ENCODE measurements around the gene SETX. TPM values are rescaled to one million over a fixed set of nuclear protein-coding genes. Genes with fewer than 3 reads are reported as not detected.

SETX gene
- total and polyA plus RNA-seq, 10 of the 15 experiments (the other 5 are each of a cell fraction or from before 2014, with no cell fraction given): 15.8 to 75.7 (median 37.0) TPM

GRCh38 chr9:132268725-132269352 is 85.9 kb downstream of the SETX start:
- Histone ChIP-seq H3K9me3 (replicated peaks; ENCODE audit: control insufficient read depth, insufficient read depth, low read length) (peaks cover 4% of the 10 kb centered on the region), H3K79me2 (ENCODE audit: control insufficient read depth, insufficient read depth, low read length) (no peaks in the 10 kb centered on the region), H4K20me1 (ENCODE audit: control insufficient read depth, insufficient read depth) (no peaks in the 10 kb centered on the region), H3K27me3 (replicated peaks in 1 of 2; ENCODE audit: control insufficient read depth in 2 of 2, insufficient read depth in 2 of 2, low read length in 1 of 2) (no peaks in the 10 kb centered on the region), H3K27ac (ENCODE audit: control insufficient read depth, insufficient read depth) (no peak overlapping the region), H2AFZ (ENCODE audit: control insufficient read depth, low read depth, low read length) (no peak overlapping the region), H3K4me2 (ENCODE audit: control insufficient read depth, insufficient read depth) (no peak overlapping the region), H3K9ac (ENCODE audit: control insufficient read depth, insufficient read depth, low read length) (no peak overlapping the region), H3K4me3 (no peak overlapping the region), H3K4me1 (ENCODE audit: control insufficient read depth, insufficient read depth, low read length) (no peaks in the 10 kb centered on the region), H3K36me3 (ENCODE audit: control insufficient read depth in 2 of 2, insufficient read depth in 2 of 2, low read length in 1 of 2) (peaks cover 20 to 59% of the 10 kb centered on the region in 2 experiments)
- ChIA-PET POLR2A (no interaction called here), SMC1A (ENCODE audit: uncharacterized antibody, unreplicated experiment) (interaction anchor here (1.0 to 1.4 kb wide), 4 partner anchors 39 to 509 kb away, joined by 3 read pairs; no protein-coding TSS in a partner anchor), RAD21 (ENCODE audit: unreplicated experiment) (interaction anchor here (0.7 kb wide), 1 partner anchor 114 kb away, joined by 3 read pairs; no protein-coding TSS in a partner anchor), CTCF (interaction anchor here (0.6 to 5.5 kb wide), 27 partner anchors 9 to 709 kb away, joined by 3 to 29 read pairs (median 4); no protein-coding TSS in a partner anchor)
- TF ChIP-seq CTCF (IDR thresholded peaks at IDR 0.05 in 2 of 3, conservative IDR thresholded peaks at IDR 0.05 in 1 of 3; ENCODE audit: control insufficient read depth in 2 of 3, extremely low read depth in 1 of 3, insufficient read depth in 1 of 3, low read depth in 3 of 3, low read length in 3 of 3): peak; percentile 74 to 89 (median 81)
- TF ChIP-seq CHD2 (IDR thresholded peaks at IDR 0.05; ENCODE audit: borderline replicate concordance, low read depth, low read length): no peak
- no peak for TF ChIP-seq CEBPB (IDR thresholded peaks at IDR 0.05; ENCODE audit: borderline replicate concordance in 1 of 2, low read depth in 2 of 2, low read length in 2 of 2)
- TF ChIP-seq SMC3 (IDR thresholded peaks at IDR 0.05; ENCODE audit: borderline replicate concordance, low read length): peak; percentile 49; the same call in 1 of the 2 replicates
- TF ChIP-seq RAD21 (IDR thresholded peaks at IDR 0.05; ENCODE audit: insufficient read depth, low read depth, low read length): peak; percentile 43
- in situ Hi-C loops (cut with MboI): no loop called here
- 63% methylated on average over 10 of the region's 10 CpGs for WGBS (ENCODE audit: insufficient coverage, insufficient replicate concordance, low lambda C conversion rate, missing lambda C conversion rate)
- FAIRE-seq: no peak
- intact Hi-C loops (cut with micrococcal nuclease; ENCODE audit: unreplicated experiment): no loop called here
- DNase-seq (ENCODE audit: low read depth, low spot score): no peak
- ATAC-seq: peak; percentile 90
- no TSS peak for BruUV-seq (replicated peaks)

Measured in GM12878 (cell line).